ENCODE data around the gene STIM2.

DNA sequence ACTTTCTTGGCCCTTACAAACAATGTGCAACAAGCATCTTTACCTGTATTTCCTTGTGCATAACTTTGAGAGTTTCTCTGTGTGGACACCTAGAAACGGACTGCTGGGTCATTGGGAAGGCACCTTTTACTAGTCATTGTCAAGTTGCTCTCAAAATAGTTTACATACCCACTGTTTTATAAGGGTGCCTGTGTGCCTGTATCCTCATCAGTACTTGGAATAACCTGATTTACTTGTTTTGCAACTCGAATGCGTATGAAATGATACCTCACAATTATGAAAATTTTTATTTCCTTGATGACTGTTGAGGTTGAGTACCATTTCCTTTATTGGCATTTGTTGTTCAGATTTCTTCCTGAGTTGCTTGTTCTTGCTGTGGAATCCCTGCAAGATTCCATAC is 150.8 kb downstream of the STIM2 start:
- no peak for TF ChIP-seq GATA2 (IDR thresholded peaks at IDR 0.05; ENCODE audit: low read depth, low read length)
- no peak for TF ChIP-seq GATA3 (IDR thresholded peaks at IDR 0.05; ENCODE audit: low read depth, low read length)

All from SH-SY5Y (cell line).